HG03571 (cell line): ENCODE results near the gene DBN1.

Experiments used
- ATAC-seq: cut with Tn5 transposase; IDR thresholded peaks from one replicate; pipeline ENCODE4 v1.9.1; 2021; ENCODE audit not compliant: unreplicated experiment

Gene DBN1

DNA sequence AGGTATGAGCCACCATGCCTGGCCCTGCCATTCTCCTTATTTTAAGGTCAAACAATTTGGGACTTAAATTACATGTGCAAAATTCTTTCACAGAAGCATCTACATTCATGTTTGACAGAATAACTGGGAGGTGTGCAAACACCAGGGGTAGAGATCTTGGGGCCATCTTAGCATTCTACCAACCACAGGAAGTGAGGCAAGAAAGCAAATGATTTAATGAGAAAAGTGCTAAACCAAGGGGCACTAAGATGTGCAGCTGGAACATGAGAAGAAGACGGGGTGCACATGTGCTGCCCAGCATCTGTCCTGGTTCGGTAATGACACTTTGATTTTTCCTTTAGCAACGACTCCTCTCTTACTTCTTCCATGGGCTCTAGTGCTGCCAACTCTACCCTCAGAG is 62.9 kb downstream of the DBN1 start:
- no peak for ATAC-seq

GRCh38 chr5:177409043-177409801 is 64.2 kb downstream of the DBN1 start, which contains the start of gene F12:
Gene F12, minus strand, starts transcription at chr5:177409564. Its CDS starts 37 bp downstream, at chr5:177409527.
- no peak for ATAC-seq
